Transverse colon (tissue), 4 donors: Measurements from ENCODE around the gene CRYBA4. TPM values are rescaled to one million over a fixed set of nuclear protein-coding genes. Genes with fewer than 3 reads are reported as not detected.

Experiments used
- DNase-seq: peaks from one replicate; pipeline ENCODE4 v3.0.0-alpha.2; 2019
- H3K27ac ChIP-seq, 4 donors: fragments of 200-600 bp; sonication (generic); 2 replicates each; pipeline ENCODE4 v1.5.1; 2016 to 2018; ENCODE audit warnings: inconsistent platforms in 4 of 4
- H3K27me3 ChIP-seq: fragments of 200-600 bp; sonication (generic); 2 replicates; pipeline ENCODE4 v1.5.1; 2017; ENCODE audit warnings: inconsistent platforms
- H3K36me3 ChIP-seq, 4 donors: fragments of 200-600 bp; sonication (generic); 2 replicates each; pipeline ENCODE4 v1.5.1; 2017 to 2019; ENCODE audit warnings: inconsistent platforms in 4 of 4
- H3K4me1 ChIP-seq, 4 donors: fragments of 200-600 bp; sonication (generic); 2 replicates each; pipeline ENCODE4 v1.5.1; 2017 to 2020; ENCODE audit warnings: inconsistent platforms in 4 of 4
- H3K4me3 ChIP-seq, 4 donors: fragments of 200-600 bp; sonication (generic); 1 replicate in 1 of 4; 2 replicates in 3 of 4; pipeline versions ENCODE4 v1.5.1 to v1.6.1; 2017 to 2019; ENCODE audit warnings: inconsistent platforms in 4 of 4
- H3K9me3 ChIP-seq, 2 donors: fragments of 200-600 bp; sonication (generic); 2 replicates each; pipeline ENCODE4 v1.5.1; 2017 to 2019; ENCODE audit warnings: inconsistent platforms in 2 of 2
- CTCF ChIP-seq, 5 experiments: fragments of 200-600 bp in 3 of 5; fragments of 450-650 bp in 2 of 5; sonication (generic) in 3 of 5; IDR thresholded peaks; 1 replicate in 2 of 5; 2 replicates in 3 of 5; pipeline ENCODE4 v1.5.1; 2016 to 2017; ENCODE audit warnings: antibody characterized with exemption in 5 of 5, inconsistent platforms in 3 of 5, mild to moderate bottlenecking in 2 of 5, moderate library complexity in 1 of 5
- EP300 ChIP-seq: sonication (generic); formaldehyde crosslinking; IDR thresholded peaks from one replicate; pipeline ENCODE4 v1.6.1; 2017; ENCODE audit warnings: antibody characterized with exemption, low read depth
- POLR2A ChIP-seq: fragments of 450-650 bp; IDR thresholded peaks from one replicate; pipeline ENCODE4 v1.6.1; 2016; ENCODE audit warnings: antibody characterized with exemption, mild to moderate bottlenecking, moderate library complexity
- POLR2AphosphoS5 ChIP-seq, 3 donors: sonication (generic); formaldehyde crosslinking; IDR thresholded peaks; one replicate each; pipeline ENCODE4 v1.6.1; 2016; ENCODE audit warnings: antibody characterized with exemption in 3 of 3
- WGBS, 2 donors: methylation state at CpG; one replicate each; pipeline ENCODE4 v1.1.5; 2018; ENCODE audit warnings: low coverage in 1 of 2; 5-methylcytosine and 5-hydroxymethylcytosine counted together
- in situ Hi-C, 4 donors: fragments of 200-750 bp; cut with MboI; loops; one replicate each; pipeline versions ENCODE4 v1.15.0 to v1.15.1; 2017; ENCODE audit warnings: low sequenced_read_pairs in 3 of 4, low pct_ligation_motif_present in 1 of 4, low pct_unique_long_range_greater_than_20kb in 1 of 4
- intact Hi-C: fragments of 100-400 bp; cut with DNase I; formaldehyde crosslinking; loops from one replicate; pipeline ENCODE4 v1.15.1; 2023; ENCODE audit warnings: low total_unique reads
- total RNA-seq, 4 donors: library from RNA; depleted of rRNA; stranded (reverse); fragments of >200 nt; gene quantifications; one replicate each; pipeline ENCODE4 v1.1.0, GENCODE V29; 2016

The CRYBA4 gene
- total RNA-seq, 4 donors from 2014 or later, result not detected

GRCh38 chr22:26623984-26624383, 2.2 kb downstream of the CRYBA4 start:
- peaks cover 0 to 6% (median 1%) of the 10 kb centered on the region in 4 donors for H3K4me1 ChIP-seq
- H3K36me3 ChIP-seq, result no peaks in the 10 kb centered on the region
- DNase-seq, result no peak
- H3K27me3 ChIP-seq, result no peaks in the 10 kb centered on the region
- no peak overlapping the region for H3K4me3 ChIP-seq
- H3K9me3 ChIP-seq, result no peaks in the 10 kb centered on the region
- no peak overlapping the region for H3K27ac ChIP-seq
- 92 to 96% methylated on average over 1 of the region's 1 CpG for WGBS, 2 donors
- TF ChIP-seq POLR2AphosphoS5 (IDR thresholded peaks at IDR 0.05), result no peak
- TF ChIP-seq EP300, result no peak
- no peak for TF ChIP-seq CTCF (IDR thresholded peaks at IDR 0.05)
- TF ChIP-seq POLR2A, result no peak
- intact Hi-C loops (no loop called here), in situ Hi-C loops (no loop called here)

GRCh38 chr22:26624803-26625202, 3.0 kb downstream of the CRYBA4 start:
- intact Hi-C loops (no loop called here), in situ Hi-C loops (no loop called here)
- Histone ChIP-seq H3K4me1 (peaks cover 0 to 8% (median 3%) of the 10 kb centered on the region in 4 donors), H3K9me3 (no peaks in the 10 kb centered on the region), H3K36me3 (no peaks in the 10 kb centered on the region), H3K27me3 (no peaks in the 10 kb centered on the region), H3K4me3 (no peak overlapping the region), H3K27ac (no peak overlapping the region)
- WGBS, 2 donors, result 79% methylated on average over 12 of the region's 12 CpGs; no CpG with 5 or more reads in 1 of the 2 donors
- no peak for DNase-seq
- TF ChIP-seq POLR2AphosphoS5 (IDR thresholded peaks at IDR 0.05) (no peak), EP300 (no peak), POLR2A (no peak), CTCF (IDR thresholded peaks at IDR 0.05) (no peak)

GRCh38 chr22:26629988-26630761, 8.4 kb downstream of the CRYBA4 start:
- intact Hi-C loops (no loop called here), in situ Hi-C loops (no loop called here)
- DNase-seq, result no peak
- Histone ChIP-seq H3K27ac (no peak overlapping the region), H3K4me1 (peaks cover 0 to 8% (median 3%) of the 10 kb centered on the region in 4 donors), H3K36me3 (no peaks in the 10 kb centered on the region), H3K4me3 (no peak overlapping the region), H3K27me3 (no peaks in the 10 kb centered on the region), H3K9me3 (no peaks in the 10 kb centered on the region)
- TF ChIP-seq POLR2AphosphoS5 (IDR thresholded peaks at IDR 0.05) (no peak), EP300 (no peak), CTCF (IDR thresholded peaks at IDR 0.05) (no peak), POLR2A (no peak)
- WGBS, 2 donors, result 83 to 90% methylated on average over 4 to 18 of the region's 18 CpGs

- Histone ChIP-seq H3K27me3 (no peaks in the 10 kb centered on the region), H3K4me3 (no peak overlapping the region), H3K27ac (no peak overlapping the region), H3K9me3 (no peaks in the 10 kb centered on the region), H3K4me1 (peaks cover 0 to 8% (median 3%) of the 10 kb centered on the region in 4 donors), H3K36me3 (no peaks in the 10 kb centered on the region)
- intact Hi-C loops (no loop called here), in situ Hi-C loops (no loop called here)
- TF ChIP-seq CTCF (IDR thresholded peaks at IDR 0.05), result no peak
- no peak for TF ChIP-seq POLR2A
- TF ChIP-seq EP300, result no peak
- no peak for TF ChIP-seq POLR2AphosphoS5 (IDR thresholded peaks at IDR 0.05)
- WGBS, 2 donors, result 89 to 100% methylated on average over 1 to 4 of the region's 4 CpGs
- no peak for DNase-seq
Measured at GRCh38 chr22:26631282-26631681, 9.5 kb downstream of the CRYBA4 start.
